Upper lobe of left lung (tissue), 4 donors: Measurements from ENCODE around the gene ULK4.

Experiments used
- CTCF ChIP-seq, 6 experiments: fragments of 450-650 bp in 4 of 6; fragments of 200-600 bp in 2 of 6; sonication (generic) in 2 of 6; IDR thresholded peaks; one replicate each; pipeline ENCODE4 v1.5.1; 2016 to 2019; ENCODE audit warnings: antibody characterized with exemption in 6 of 6
- EP300 ChIP-seq, 4 donors: sonication (generic); formaldehyde crosslinking; IDR thresholded peaks; one replicate each; pipeline ENCODE4 v1.5.1; 2017; ENCODE audit warnings: antibody characterized with exemption in 4 of 4, control low read depth in 2 of 4
- POLR2A ChIP-seq, 4 donors: fragments of 450-650 bp; IDR thresholded peaks; one replicate each; pipeline ENCODE4 v1.5.1; 2016 to 2017; ENCODE audit warnings: antibody characterized with exemption in 4 of 4, mild to moderate bottlenecking in 2 of 4
- POLR2AphosphoS5 ChIP-seq, 2 donors: sonication (generic); formaldehyde crosslinking; IDR thresholded peaks; one replicate each; pipeline ENCODE4 v1.5.1; 2017; ENCODE audit warnings: antibody characterized with exemption in 2 of 2

GRCh38 chr3:41987627-41988026 is 25.7 kb upstream of the ULK4 start:
- no peak for TF ChIP-seq CTCF (IDR thresholded peaks at IDR 0.05)
- no peak for TF ChIP-seq EP300 (IDR thresholded peaks at IDR 0.05)
- no peak for TF ChIP-seq POLR2A (IDR thresholded peaks at IDR 0.05)
- no peak for TF ChIP-seq POLR2AphosphoS5 (IDR thresholded peaks at IDR 0.05)
